HEK293 (cell line): ENCODE measurements around the gene WNT7A.

Source experiments
- REST ChIP-seq: fragments of 450-650 bp; formaldehyde crosslinking; IDR thresholded peaks from 2 replicates; pipeline ENCODE4 v1.5.1; 2016; ENCODE audit warnings: missing biosample characterization, missing genetic modification characterization
- SP2 ChIP-seq: fragments of 450-650 bp; formaldehyde crosslinking; IDR thresholded peaks from 2 replicates; pipeline ENCODE4 v1.5.1; 2016; ENCODE audit warnings: missing biosample characterization, missing genetic modification characterization
- ZNF324 ChIP-seq: fragments of 450-650 bp; formaldehyde crosslinking; IDR thresholded peaks from 2 replicates; pipeline ENCODE4 v1.5.1; 2016; ENCODE audit warnings: missing biosample characterization, missing genetic modification characterization
- ZNF341 ChIP-seq: fragments of 450-650 bp; formaldehyde crosslinking; IDR thresholded peaks from 2 replicates; pipeline ENCODE4; 2016; ENCODE audit warnings: low read depth, missing biosample characterization, missing genetic modification characterization
- ZNF580 ChIP-seq: fragments of 450-650 bp; formaldehyde crosslinking; IDR thresholded peaks from 2 replicates; pipeline ENCODE4 v1.5.1; 2016; ENCODE audit warnings: missing biosample characterization, missing genetic modification characterization
- ZXDB ChIP-seq: fragments of 450-650 bp; formaldehyde crosslinking; IDR thresholded peaks from 2 replicates; pipeline ENCODE4 v1.5.1; 2016; ENCODE audit warnings: missing biosample characterization, missing genetic modification characterization
- TF ChIP-seq, protein P1 (sequence below): fragments of 450-650 bp; formaldehyde crosslinking; IDR thresholded peaks from 2 replicates; pipeline ENCODE4 v1.5.1; 2016; ENCODE audit warnings: missing biosample characterization, missing genetic modification characterization

DNA sequence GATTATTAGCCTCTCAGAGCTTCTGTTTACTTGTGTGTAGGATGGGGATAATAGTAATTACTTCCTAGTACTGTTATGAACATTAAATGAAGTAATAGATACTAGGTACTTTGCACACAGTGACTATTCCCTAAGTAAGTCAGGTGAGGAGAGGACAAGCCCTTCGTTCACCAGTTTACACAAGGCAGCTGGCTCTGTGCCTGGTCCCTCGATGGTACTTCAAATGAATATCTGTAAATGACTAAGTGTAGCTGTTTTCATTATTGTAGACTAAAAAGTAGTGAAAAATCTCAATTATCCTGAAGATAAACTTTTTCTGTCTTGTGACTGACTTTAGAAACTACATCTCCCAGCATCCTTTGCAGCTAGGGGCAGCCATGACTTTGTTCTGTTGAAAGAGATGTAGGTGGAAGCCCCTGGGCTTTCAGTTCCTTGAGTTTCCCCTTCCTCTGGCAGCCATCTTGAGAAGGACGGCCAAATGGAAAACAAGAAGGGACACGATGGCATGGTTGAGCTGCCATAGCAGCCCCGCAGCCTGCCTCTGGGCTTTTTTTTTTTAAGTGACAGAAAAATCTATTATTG is 11.7 kb upstream of the WNT7A start:
- TF ChIP-seq ZNF324 (tag by site-specific recombination) (no peak), REST (tag by site-specific recombination) (no peak), ZXDB (tag by site-specific recombination) (no peak), ZNF580 (tag by site-specific recombination) (no peak), ZNF341 (tag by site-specific recombination) (no peak), SP2 (tag by site-specific recombination) (no peak)
- TF ChIP-seq, protein P1, sequence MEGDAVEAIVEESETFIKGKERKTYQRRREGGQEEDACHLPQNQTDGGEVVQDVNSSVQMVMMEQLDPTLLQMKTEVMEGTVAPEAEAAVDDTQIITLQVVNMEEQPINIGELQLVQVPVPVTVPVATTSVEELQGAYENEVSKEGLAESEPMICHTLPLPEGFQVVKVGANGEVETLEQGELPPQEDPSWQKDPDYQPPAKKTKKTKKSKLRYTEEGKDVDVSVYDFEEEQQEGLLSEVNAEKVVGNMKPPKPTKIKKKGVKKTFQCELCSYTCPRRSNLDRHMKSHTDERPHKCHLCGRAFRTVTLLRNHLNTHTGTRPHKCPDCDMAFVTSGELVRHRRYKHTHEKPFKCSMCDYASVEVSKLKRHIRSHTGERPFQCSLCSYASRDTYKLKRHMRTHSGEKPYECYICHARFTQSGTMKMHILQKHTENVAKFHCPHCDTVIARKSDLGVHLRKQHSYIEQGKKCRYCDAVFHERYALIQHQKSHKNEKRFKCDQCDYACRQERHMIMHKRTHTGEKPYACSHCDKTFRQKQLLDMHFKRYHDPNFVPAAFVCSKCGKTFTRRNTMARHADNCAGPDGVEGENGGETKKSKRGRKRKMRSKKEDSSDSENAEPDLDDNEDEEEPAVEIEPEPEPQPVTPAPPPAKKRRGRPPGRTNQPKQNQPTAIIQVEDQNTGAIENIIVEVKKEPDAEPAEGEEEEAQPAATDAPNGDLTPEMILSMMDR (tag by site-specific recombination), result no peak
